ENCODE data around the gene SDC4.

DNA sequence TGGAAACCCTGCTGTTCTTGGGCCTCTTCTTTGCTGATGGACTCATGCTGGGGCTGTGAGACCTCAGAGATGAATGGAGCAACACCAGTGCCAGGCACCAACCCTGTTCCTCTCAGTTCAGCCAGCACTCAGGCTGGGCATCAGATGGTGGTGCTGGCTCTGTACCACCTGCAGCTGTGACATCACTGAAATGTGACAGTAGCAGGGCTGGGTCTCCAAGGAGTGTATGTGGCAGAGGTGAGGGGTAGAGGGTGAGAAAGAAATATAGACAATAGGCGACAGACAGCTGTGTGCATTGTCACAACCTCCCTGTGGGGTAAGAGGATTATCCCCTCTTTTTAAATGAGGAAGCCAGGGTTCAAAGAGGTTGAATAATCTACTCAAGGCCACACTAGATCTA, 30.0 kb upstream of the SDC4 start, which contains the start of gene TP53TG5:
- TF ChIP-seq, protein P1, sequence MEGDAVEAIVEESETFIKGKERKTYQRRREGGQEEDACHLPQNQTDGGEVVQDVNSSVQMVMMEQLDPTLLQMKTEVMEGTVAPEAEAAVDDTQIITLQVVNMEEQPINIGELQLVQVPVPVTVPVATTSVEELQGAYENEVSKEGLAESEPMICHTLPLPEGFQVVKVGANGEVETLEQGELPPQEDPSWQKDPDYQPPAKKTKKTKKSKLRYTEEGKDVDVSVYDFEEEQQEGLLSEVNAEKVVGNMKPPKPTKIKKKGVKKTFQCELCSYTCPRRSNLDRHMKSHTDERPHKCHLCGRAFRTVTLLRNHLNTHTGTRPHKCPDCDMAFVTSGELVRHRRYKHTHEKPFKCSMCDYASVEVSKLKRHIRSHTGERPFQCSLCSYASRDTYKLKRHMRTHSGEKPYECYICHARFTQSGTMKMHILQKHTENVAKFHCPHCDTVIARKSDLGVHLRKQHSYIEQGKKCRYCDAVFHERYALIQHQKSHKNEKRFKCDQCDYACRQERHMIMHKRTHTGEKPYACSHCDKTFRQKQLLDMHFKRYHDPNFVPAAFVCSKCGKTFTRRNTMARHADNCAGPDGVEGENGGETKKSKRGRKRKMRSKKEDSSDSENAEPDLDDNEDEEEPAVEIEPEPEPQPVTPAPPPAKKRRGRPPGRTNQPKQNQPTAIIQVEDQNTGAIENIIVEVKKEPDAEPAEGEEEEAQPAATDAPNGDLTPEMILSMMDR (conservative IDR thresholded peaks at IDR 0.05) = no peak
- no peak for TF ChIP-seq EZH2 (IDR thresholded peaks at IDR 0.05; ENCODE audit: low read depth)

All from PC-9 (cell line).